GM23338 (cell line): Measurements from ENCODE around the gene SYT7. TPM values are rescaled to one million over a fixed set of nuclear protein-coding genes. Genes with fewer than 3 reads are reported as not detected.

Experiments
- ATAC-seq: fragments of 200-7000 bp; cut with Tn5 transposase; 3 replicates; pipeline ENCODE4 v1.9.1; 2020
- DNase-seq: peaks from one replicate; pipeline ENCODE4 v3.0.0-alpha.2; 2015; ENCODE audit warnings: low spot score
- H2AFZ ChIP-seq: fragments of 200-600 bp; sonication (generic); 2 replicates; pipeline ENCODE4 v1.8.0; 2016; ENCODE audit warnings: antibody characterized with exemption, mild to moderate bottlenecking, moderate library complexity
- H3F3A ChIP-seq: fragments of 200-600 bp; sonication (generic); replicated peaks from 2 replicates; pipeline ENCODE4 v1.8.0; 2017; ENCODE audit warnings: antibody characterized with exemption, mixed run types, low read depth
- H3K27ac ChIP-seq: fragments of 200-600 bp; sonication (generic); 2 replicates; pipeline ENCODE4 v1.6.1; 2016; ENCODE audit warnings: low read depth
- H3K27me3 ChIP-seq: fragments of 200-600 bp; sonication (generic); 2 replicates; pipeline ENCODE4 v1.8.0; 2016; ENCODE audit warnings: mild to moderate bottlenecking, mixed run types, moderate library complexity; ENCODE audit not compliant: insufficient read depth
- H3K36me3 ChIP-seq: fragments of 200-600 bp; sonication (generic); 2 replicates; pipeline ENCODE4 v1.8.0; 2016; ENCODE audit warnings: mild to moderate bottlenecking; ENCODE audit not compliant: insufficient read depth
- H3K4me1 ChIP-seq: fragments of 200-600 bp; sonication (generic); 2 replicates; pipeline ENCODE4 v1.8.0; 2016; ENCODE audit warnings: mild to moderate bottlenecking, moderate library complexity; ENCODE audit not compliant: insufficient read depth
- H3K4me2 ChIP-seq: fragments of 200-600 bp; sonication (generic); 2 replicates; pipeline ENCODE4 v1.7.1; 2017; ENCODE audit warnings: mixed run types
- H3K4me3 ChIP-seq: fragments of 200-600 bp; sonication (generic); 2 replicates; pipeline ENCODE4 v1.6.1; 2016; ENCODE audit warnings: mixed run types
- H3K79me2 ChIP-seq: fragments of 200-600 bp; sonication (generic); replicated peaks from 2 replicates; pipeline ENCODE4 v1.8.0; 2017; ENCODE audit warnings: mild to moderate bottlenecking; ENCODE audit not compliant: insufficient read depth
- H3K9me2 ChIP-seq: fragments of 200-600 bp; sonication (generic); 2 replicates; pipeline ENCODE4 v1.8.0; 2017; ENCODE audit not compliant: insufficient read depth
- H4K20me1 ChIP-seq: fragments of 200-600 bp; sonication (generic); replicated peaks from 2 replicates; pipeline ENCODE4 v1.8.0; 2017; ENCODE audit warnings: mild to moderate bottlenecking; ENCODE audit not compliant: insufficient read depth
- H3K27ac Mint-ChIP-seq: 2 replicates; pipeline ENCODE4 v1.8.0; 2020; ENCODE audit warnings: inconsistent platforms, mild to moderate bottlenecking, moderate library complexity, mixed read lengths
- H3K27me3 Mint-ChIP-seq: 3 replicates; pipeline ENCODE4 v1.8.0; 2022; ENCODE audit warnings: low read depth, mild to moderate bottlenecking, moderate library complexity, mixed read lengths, inconsistent platforms; ENCODE audit not compliant: insufficient read depth, poor library complexity
- H3K36me3 Mint-ChIP-seq: 3 replicates; pipeline ENCODE4 v1.8.0; 2021; ENCODE audit warnings: low read depth, mild to moderate bottlenecking, inconsistent platforms, moderate library complexity, mixed read lengths
- H3K4me1 Mint-ChIP-seq: 3 replicates; pipeline ENCODE4 v1.8.0; 2020; ENCODE audit warnings: mild to moderate bottlenecking, inconsistent platforms, mixed read lengths
- H3K4me3 Mint-ChIP-seq: 3 replicates; pipeline ENCODE4 v1.8.0; 2021; ENCODE audit warnings: moderate library complexity, mild to moderate bottlenecking, inconsistent platforms, mixed read lengths
- H3K9me3 Mint-ChIP-seq: 3 replicates; pipeline ENCODE4 v1.8.0; 2020; ENCODE audit warnings: moderate library complexity, mild to moderate bottlenecking, inconsistent platforms, mixed read lengths
- CREB1 ChIP-seq: fragments of 250-450 bp; sonication (Bioruptor Pico); IDR thresholded peaks from 2 replicates; pipeline ENCODE4 v1.5.0; 2020; ENCODE audit warnings: low read depth, mild to moderate bottlenecking, moderate library complexity
- EZH2 ChIP-seq: fragments of 200-600 bp; sonication (generic); IDR thresholded peaks from one replicate; pipeline ENCODE4 v1.8.0; 2017; ENCODE audit warnings: antibody characterized with exemption, mild to moderate bottlenecking, low read depth; ENCODE audit not compliant: unreplicated experiment
- EZH2phosphoT487 ChIP-seq: fragments of 200-600 bp; sonication (generic); IDR thresholded peaks from one replicate; pipeline ENCODE4 v1.8.1; 2018; ENCODE audit warnings: antibody characterized with exemption; ENCODE audit not compliant: unreplicated experiment
- JUNB ChIP-seq: IDR thresholded peaks from one replicate; pipeline ENCODE4 v1.6.1; 2016; ENCODE audit warnings: antibody characterized with exemption; ENCODE audit not compliant: unreplicated experiment
- NANOG ChIP-seq: IDR thresholded peaks from 2 replicates; pipeline ENCODE4 v1.6.1; 2016; ENCODE audit warnings: antibody characterized with exemption, borderline replicate concordance
- POLR2AphosphoS5 ChIP-seq: IDR thresholded peaks from 2 replicates; pipeline ENCODE4 v1.6.1; 2016; ENCODE audit warnings: antibody characterized with exemption, low read depth
- STAT1 ChIP-seq: IDR thresholded peaks from one replicate; pipeline ENCODE4 v1.6.1; 2016; ENCODE audit warnings: antibody characterized with exemption; ENCODE audit not compliant: unreplicated experiment
- ZNF114 ChIP-seq: fragments of 250-450 bp; sonication (Bioruptor Pico); IDR thresholded peaks from 2 replicates; pipeline ENCODE4 v1.5.0; 2020; ENCODE audit warnings: mild to moderate bottlenecking, moderate library complexity
- ZNF331 ChIP-seq: fragments of 250-450 bp; sonication (Bioruptor Pico); IDR thresholded peaks from 2 replicates; pipeline ENCODE4 v1.5.0; 2020; ENCODE audit warnings: low read depth, mild to moderate bottlenecking, moderate library complexity
- polyA plus RNA-seq: library from polyadenylated mRNA; unstranded; fragments of >200 nt; fragmentation: Nextera tagmentation; extraction: Ambion mirVana; gene quantifications from 2 replicates; pipeline ENCODE4 v1.2.1, GENCODE V29; 2016
- total RNA-seq: library from RNA; depleted of rRNA; stranded (reverse); fragments of >200 nt; shearing (Covaris generic); gene quantifications from 2 replicates; pipeline ENCODE4 v1.2.3, GENCODE V29; 2014
- TF ChIP-seq, protein P1 (sequence below), 2 experiments: fragments of 200-600 bp in 1 of 2; sonication (generic) in 1 of 2; conservative IDR thresholded peaks; 2 replicates each; pipeline versions ENCODE4 v1.5.1 to v1.6.1; 2016 to 2017; ENCODE audit warnings: antibody characterized with exemption in 2 of 2, low read depth in 2 of 2, mild to moderate bottlenecking in 2 of 2, moderate library complexity in 1 of 2
- TF ChIP-seq, protein P2 (sequence below): IDR thresholded peaks from 2 replicates; pipeline ENCODE4 v1.6.1; 2016; ENCODE audit warnings: antibody characterized with exemption
- TF ChIP-seq, protein P3 (sequence below): IDR thresholded peaks from one replicate; pipeline ENCODE4 v1.6.1; 2018; ENCODE audit warnings: antibody characterized with exemption; ENCODE audit not compliant: unreplicated experiment
- TF ChIP-seq, protein P4 (sequence below): fragments of 250-450 bp; sonication (Bioruptor Pico); IDR thresholded peaks from 2 replicates; pipeline ENCODE4 v1.5.0; 2020; ENCODE audit warnings: mild to moderate bottlenecking, moderate library complexity

SYT7 gene
- total and polyA plus RNA-seq, 2 experiments from 2014 or later, result 1.6 to 10.3 TPM

DNA sequence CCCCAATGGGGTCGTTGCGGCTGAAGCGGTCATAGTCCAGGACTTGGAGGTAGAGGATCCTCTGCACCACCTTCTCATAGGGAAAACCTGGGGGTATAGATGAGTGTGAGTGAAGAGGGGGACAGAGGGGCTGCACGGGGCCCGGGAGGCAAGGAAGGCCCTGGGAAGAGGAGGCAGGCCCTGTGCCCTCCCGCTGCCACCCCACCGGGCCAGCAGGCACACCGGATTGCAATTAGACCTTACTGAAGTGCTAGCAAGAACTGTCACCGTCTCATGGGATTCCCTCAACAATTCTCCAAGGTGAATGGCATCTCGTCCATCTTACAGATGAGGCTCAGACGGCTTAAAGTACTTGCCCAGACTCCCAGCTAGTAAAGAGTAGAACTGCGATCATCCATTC lies 56.4 kb downstream of the SYT7 start (continued):
- no peak for TF ChIP-seq EZH2

DNA sequence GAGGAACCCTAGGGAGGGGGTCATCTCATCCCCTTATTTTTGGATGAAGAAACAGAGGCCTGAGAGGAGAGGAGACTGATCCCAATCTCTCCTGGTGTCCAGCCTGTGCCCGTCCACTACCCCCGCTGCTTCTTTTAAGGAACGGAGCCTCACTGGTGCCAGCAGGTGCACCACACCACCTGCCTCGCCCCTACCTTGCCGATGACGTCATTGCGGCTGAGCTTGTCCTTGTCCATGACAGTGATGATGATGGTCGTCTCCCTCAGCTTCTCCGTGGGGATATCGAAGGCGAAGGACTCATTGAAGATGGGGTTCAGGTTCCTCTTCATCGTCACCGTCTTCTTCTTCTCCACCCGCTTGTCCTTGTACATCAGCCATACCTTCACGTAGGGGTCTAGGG lies 58.0 kb downstream of the SYT7 start:
- Mint-ChIP-seq H3K9me3 (no peaks in the 10 kb centered on the region), H3K27ac (no peak overlapping the region), H3K27me3 (peaks cover 12% of the 10 kb centered on the region), H3K36me3 (no peaks in the 10 kb centered on the region), H3K4me1 (peaks cover 7% of the 10 kb centered on the region), H3K4me3 (no peak overlapping the region)
- Histone ChIP-seq H3K4me1 (no peaks in the 10 kb centered on the region), H3K27ac (no peak overlapping the region), H3F3A (no peaks in the 10 kb centered on the region), H3K36me3 (no peaks in the 10 kb centered on the region), H3K4me2 (no peak overlapping the region), H4K20me1 (no peaks in the 10 kb centered on the region), H3K9me2 (no peaks in the 10 kb centered on the region), H3K79me2 (no peaks in the 10 kb centered on the region), H2AFZ (no peak overlapping the region), H3K27me3 (no peaks in the 10 kb centered on the region), H3K4me3 (no peak overlapping the region)
- ATAC-seq, result no peak
- TF ChIP-seq EZH2phosphoT487 (no peak), STAT1 (no peak), ZNF114 (CRISPR knock-in tag) (no peak), ZNF331 (CRISPR knock-in tag) (no peak), NANOG (no peak), EZH2 (no peak), CREB1 (CRISPR knock-in tag) (no peak), POLR2AphosphoS5 (no peak), JUNB (no peak)
- TF ChIP-seq, protein P1, sequence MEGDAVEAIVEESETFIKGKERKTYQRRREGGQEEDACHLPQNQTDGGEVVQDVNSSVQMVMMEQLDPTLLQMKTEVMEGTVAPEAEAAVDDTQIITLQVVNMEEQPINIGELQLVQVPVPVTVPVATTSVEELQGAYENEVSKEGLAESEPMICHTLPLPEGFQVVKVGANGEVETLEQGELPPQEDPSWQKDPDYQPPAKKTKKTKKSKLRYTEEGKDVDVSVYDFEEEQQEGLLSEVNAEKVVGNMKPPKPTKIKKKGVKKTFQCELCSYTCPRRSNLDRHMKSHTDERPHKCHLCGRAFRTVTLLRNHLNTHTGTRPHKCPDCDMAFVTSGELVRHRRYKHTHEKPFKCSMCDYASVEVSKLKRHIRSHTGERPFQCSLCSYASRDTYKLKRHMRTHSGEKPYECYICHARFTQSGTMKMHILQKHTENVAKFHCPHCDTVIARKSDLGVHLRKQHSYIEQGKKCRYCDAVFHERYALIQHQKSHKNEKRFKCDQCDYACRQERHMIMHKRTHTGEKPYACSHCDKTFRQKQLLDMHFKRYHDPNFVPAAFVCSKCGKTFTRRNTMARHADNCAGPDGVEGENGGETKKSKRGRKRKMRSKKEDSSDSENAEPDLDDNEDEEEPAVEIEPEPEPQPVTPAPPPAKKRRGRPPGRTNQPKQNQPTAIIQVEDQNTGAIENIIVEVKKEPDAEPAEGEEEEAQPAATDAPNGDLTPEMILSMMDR (conservative IDR thresholded peaks at IDR 0.05; ENCODE audit: low read depth in 2 of 2), result no peak
- TF ChIP-seq, protein P2, sequence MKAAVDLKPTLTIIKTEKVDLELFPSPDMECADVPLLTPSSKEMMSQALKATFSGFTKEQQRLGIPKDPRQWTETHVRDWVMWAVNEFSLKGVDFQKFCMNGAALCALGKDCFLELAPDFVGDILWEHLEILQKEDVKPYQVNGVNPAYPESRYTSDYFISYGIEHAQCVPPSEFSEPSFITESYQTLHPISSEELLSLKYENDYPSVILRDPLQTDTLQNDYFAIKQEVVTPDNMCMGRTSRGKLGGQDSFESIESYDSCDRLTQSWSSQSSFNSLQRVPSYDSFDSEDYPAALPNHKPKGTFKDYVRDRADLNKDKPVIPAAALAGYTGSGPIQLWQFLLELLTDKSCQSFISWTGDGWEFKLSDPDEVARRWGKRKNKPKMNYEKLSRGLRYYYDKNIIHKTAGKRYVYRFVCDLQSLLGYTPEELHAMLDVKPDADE, result no peak
- TF ChIP-seq, protein P3, sequence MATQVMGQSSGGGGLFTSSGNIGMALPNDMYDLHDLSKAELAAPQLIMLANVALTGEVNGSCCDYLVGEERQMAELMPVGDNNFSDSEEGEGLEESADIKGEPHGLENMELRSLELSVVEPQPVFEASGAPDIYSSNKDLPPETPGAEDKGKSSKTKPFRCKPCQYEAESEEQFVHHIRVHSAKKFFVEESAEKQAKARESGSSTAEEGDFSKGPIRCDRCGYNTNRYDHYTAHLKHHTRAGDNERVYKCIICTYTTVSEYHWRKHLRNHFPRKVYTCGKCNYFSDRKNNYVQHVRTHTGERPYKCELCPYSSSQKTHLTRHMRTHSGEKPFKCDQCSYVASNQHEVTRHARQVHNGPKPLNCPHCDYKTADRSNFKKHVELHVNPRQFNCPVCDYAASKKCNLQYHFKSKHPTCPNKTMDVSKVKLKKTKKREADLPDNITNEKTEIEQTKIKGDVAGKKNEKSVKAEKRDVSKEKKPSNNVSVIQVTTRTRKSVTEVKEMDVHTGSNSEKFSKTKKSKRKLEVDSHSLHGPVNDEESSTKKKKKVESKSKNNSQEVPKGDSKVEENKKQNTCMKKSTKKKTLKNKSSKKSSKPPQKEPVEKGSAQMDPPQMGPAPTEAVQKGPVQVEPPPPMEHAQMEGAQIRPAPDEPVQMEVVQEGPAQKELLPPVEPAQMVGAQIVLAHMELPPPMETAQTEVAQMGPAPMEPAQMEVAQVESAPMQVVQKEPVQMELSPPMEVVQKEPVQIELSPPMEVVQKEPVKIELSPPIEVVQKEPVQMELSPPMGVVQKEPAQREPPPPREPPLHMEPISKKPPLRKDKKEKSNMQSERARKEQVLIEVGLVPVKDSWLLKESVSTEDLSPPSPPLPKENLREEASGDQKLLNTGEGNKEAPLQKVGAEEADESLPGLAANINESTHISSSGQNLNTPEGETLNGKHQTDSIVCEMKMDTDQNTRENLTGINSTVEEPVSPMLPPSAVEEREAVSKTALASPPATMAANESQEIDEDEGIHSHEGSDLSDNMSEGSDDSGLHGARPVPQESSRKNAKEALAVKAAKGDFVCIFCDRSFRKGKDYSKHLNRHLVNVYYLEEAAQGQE, result no peak
- TF ChIP-seq, protein P4, sequence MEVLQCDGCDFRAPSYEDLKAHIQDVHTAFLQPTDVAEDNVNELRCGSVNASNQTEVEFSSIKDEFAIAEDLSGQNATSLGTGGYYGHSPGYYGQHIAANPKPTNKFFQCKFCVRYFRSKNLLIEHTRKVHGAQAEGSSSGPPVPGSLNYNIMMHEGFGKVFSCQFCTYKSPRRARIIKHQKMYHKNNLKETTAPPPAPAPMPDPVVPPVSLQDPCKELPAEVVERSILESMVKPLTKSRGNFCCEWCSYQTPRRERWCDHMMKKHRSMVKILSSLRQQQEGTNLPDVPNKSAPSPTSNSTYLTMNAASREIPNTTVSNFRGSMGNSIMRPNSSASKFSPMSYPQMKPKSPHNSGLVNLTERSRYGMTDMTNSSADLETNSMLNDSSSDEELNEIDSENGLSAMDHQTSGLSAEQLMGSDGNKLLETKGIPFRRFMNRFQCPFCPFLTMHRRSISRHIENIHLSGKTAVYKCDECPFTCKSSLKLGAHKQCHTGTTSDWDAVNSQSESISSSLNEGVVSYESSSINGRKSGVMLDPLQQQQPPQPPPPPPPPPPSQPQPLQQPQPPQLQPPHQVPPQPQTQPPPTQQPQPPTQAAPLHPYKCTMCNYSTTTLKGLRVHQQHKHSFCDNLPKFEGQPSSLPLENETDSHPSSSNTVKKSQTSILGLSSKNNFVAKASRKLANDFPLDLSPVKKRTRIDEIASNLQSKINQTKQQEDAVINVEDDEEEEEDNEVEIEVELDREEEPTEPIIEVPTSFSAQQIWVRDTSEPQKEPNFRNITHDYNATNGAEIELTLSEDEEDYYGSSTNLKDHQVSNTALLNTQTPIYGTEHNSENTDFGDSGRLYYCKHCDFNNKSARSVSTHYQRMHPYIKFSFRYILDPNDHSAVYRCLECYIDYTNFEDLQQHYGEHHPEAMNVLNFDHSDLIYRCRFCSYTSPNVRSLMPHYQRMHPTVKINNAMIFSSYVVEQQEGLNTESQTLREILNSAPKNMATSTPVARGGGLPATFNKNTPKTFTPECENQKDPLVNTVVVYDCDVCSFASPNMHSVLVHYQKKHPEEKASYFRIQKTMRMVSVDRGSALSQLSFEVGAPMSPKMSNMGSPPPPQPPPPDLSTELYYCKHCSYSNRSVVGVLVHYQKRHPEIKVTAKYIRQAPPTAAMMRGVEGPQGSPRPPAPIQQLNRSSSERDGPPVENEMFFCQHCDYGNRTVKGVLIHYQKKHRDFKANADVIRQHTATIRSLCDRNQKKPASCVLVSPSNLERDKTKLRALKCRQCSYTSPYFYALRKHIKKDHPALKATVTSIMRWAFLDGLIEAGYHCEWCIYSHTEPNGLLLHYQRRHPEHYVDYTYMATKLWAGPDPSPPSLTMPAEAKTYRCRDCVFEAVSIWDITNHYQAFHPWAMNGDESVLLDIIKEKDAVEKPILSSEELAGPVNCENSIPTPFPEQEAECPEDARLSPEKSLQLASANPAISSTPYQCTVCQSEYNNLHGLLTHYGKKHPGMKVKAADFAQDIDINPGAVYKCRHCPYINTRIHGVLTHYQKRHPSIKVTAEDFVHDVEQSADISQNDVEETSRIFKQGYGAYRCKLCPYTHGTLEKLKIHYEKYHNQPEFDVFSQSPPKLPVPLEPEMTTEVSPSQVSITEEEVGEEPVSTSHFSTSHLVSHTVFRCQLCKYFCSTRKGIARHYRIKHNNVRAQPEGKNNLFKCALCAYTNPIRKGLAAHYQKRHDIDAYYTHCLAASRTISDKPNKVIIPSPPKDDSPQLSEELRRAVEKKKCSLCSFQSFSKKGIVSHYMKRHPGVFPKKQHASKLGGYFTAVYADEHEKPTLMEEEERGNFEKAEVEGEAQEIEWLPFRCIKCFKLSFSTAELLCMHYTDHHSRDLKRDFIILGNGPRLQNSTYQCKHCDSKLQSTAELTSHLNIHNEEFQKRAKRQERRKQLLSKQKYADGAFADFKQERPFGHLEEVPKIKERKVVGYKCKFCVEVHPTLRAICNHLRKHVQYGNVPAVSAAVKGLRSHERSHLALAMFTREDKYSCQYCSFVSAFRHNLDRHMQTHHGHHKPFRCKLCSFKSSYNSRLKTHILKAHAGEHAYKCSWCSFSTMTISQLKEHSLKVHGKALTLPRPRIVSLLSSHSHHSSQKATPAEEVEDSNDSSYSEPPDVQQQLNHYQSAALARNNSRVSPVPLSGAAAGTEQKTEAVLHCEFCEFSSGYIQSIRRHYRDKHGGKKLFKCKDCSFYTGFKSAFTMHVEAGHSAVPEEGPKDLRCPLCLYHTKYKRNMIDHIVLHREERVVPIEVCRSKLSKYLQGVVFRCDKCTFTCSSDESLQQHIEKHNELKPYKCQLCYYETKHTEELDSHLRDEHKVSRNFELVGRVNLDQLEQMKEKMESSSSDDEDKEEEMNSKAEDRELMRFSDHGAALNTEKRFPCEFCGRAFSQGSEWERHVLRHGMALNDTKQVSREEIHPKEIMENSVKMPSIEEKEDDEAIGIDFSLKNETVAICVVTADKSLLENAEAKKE (CRISPR knock-in tag), result no peak
- DNase-seq, result no peak
